Left ventricle myocardium inferior (tissue), 1 donor: ENCODE measurements around the gene ATP1B2. TPM values are rescaled to one million over a fixed set of nuclear protein-coding genes. Genes with fewer than 3 reads are reported as not detected.
A peak's percentile ranks its signal among the peaks of the same experiment; 100 is the strongest.

Experiments
- DNase-seq: peaks from one replicate; pipeline ENCODE4 v3.0.0-alpha.2; 2020
- H3K27ac ChIP-seq: fragments of 200-600 bp; replicated peaks from 2 replicates; pipeline ENCODE4 v1.8.0; 2021
- H3K27me3 ChIP-seq: fragments of 200-600 bp; 2 replicates; pipeline ENCODE4 v1.8.0; 2021; ENCODE audit warnings: low read depth
- H3K36me3 ChIP-seq: fragments of 200-600 bp; 2 replicates; pipeline ENCODE4 v1.8.0; 2021
- H3K4me1 ChIP-seq: fragments of 200-600 bp; 2 replicates; pipeline ENCODE4 v1.8.0; 2021
- H3K4me3 ChIP-seq: fragments of 200-600 bp; 2 replicates; pipeline ENCODE4 v1.8.0; 2021; ENCODE audit warnings: mild to moderate bottlenecking, moderate library complexity
- H3K9me3 ChIP-seq: fragments of 200-600 bp; replicated peaks from 2 replicates; pipeline ENCODE4 v1.8.0; 2021
- CTCF ChIP-seq: fragments of 200-600 bp; IDR thresholded peaks from 2 replicates; pipeline ENCODE4 v1.8.0; 2021; ENCODE audit warnings: antibody characterized with exemption, mild to moderate bottlenecking, borderline replicate concordance
- intact Hi-C: fragments of 100-400 bp; cut with micrococcal nuclease; formaldehyde crosslinking; loops from one replicate; pipeline ENCODE4 v1.11.0; 2022
- long read RNA-seq: library from polyadenylated mRNA; unstranded; transcript quantifications from one replicate; pipeline ENCODE4 v2.0.0, GENCODE V29; 2021
- total RNA-seq: library from RNA; stranded (reverse); fragmentation: NEBNext Ultra II Directional; extraction: Animal tissue kit (Norgen Biotek cat#: 25700); gene quantifications from one replicate; pipeline ENCODE4 v1.2.1, GENCODE V29; 2021
- donor health status: DM: no; HTN: yes; CAD: no; lungs with severe emphysema.

ATP1B2 gene
- total RNA-seq = 2.8 TPM
- long read RNA-seq, partial matches to known transcripts = 0 of 2 reads
- long read RNA-seq, other reads (novel, unspliced or antisense) = 0 of 2 reads

- Histone ChIP-seq H3K4me1 (peaks cover 20% of the 10 kb centered on the region), H3K27me3 (peaks cover 52% of the 10 kb centered on the region), H3K27ac (peak within 1 kb of the TSS; percentile 73), H3K36me3 (no peaks in the 10 kb centered on the region), H3K9me3 (no peaks in the 10 kb centered on the region), H3K4me3 (peak within 1 kb of the TSS; percentile 68)
- intact Hi-C loops = no loop called here
- no peak for TF ChIP-seq CTCF
- DNase-seq = peak; percentile 70
These were observed at the start of gene ATP1B2 for GRCh38 chr17:7650509-7651096. Gene ATP1B2, plus strand, starts transcription at chr17:7650926. Its CDS starts 593 bp downstream, at chr17:7651519.

GRCh38 chr17:7606280-7606679 is 44.4 kb upstream of the ATP1B2 start:
- intact Hi-C loops = no loop called here
- no peaks in the 10 kb centered on the region for H3K27me3 ChIP-seq
- H3K36me3 ChIP-seq = peaks cover 50% of the 10 kb centered on the region
- no peak for TF ChIP-seq CTCF
- no peak overlapping the region for H3K4me3 ChIP-seq
- H3K9me3 ChIP-seq = no peaks in the 10 kb centered on the region
- H3K4me1 ChIP-seq = peaks cover 55% of the 10 kb centered on the region
- no peak for DNase-seq
- H3K27ac ChIP-seq = peak overlapping the region; percentile 89

- peaks cover 85% of the 10 kb centered on the region for H3K4me1 ChIP-seq
- DNase-seq = no peak
- H3K36me3 ChIP-seq = peaks cover 10% of the 10 kb centered on the region
- no peaks in the 10 kb centered on the region for H3K27me3 ChIP-seq
- H3K9me3 ChIP-seq = no peaks in the 10 kb centered on the region
- intact Hi-C loops = no loop called here
- peak overlapping the region; percentile 27 for H3K27ac ChIP-seq
- TF ChIP-seq CTCF = no peak
- H3K4me3 ChIP-seq = no peak overlapping the region
These were observed 40.1 kb upstream of the ATP1B2 start for GRCh38 chr17:7610641-7611040.

GRCh38 chr17:7611635-7612293 is 39.0 kb upstream of the ATP1B2 start:
- Histone ChIP-seq H3K4me1 (peaks cover 75% of the 10 kb centered on the region), H3K4me3 (peak overlapping the region; percentile 91)

GRCh38 chr17:7612294-7612640 is 38.5 kb upstream of the ATP1B2 start:
- peak overlapping the region; percentile 91 for H3K4me3 ChIP-seq
- intact Hi-C loops = no loop called here
- H3K27me3 ChIP-seq = no peaks in the 10 kb centered on the region
- peak overlapping the region; percentile 42 for H3K27ac ChIP-seq
- peaks cover 9% of the 10 kb centered on the region for H3K36me3 ChIP-seq
- H3K4me1 ChIP-seq = peaks cover 70% of the 10 kb centered on the region
- no peak for TF ChIP-seq CTCF
- no peak for DNase-seq
- no peaks in the 10 kb centered on the region for H3K9me3 ChIP-seq

More at GRCh38 chr17:7611635-7612293, 39.0 kb upstream of the ATP1B2 start:
- no peak for DNase-seq
- TF ChIP-seq CTCF = no peak
- intact Hi-C loops = no loop called here
- H3K9me3 ChIP-seq = no peaks in the 10 kb centered on the region
- no peaks in the 10 kb centered on the region for H3K27me3 ChIP-seq
- H3K36me3 ChIP-seq = peaks cover 9% of the 10 kb centered on the region
- H3K27ac ChIP-seq = peak overlapping the region; percentile 42
